ENCODE data around the gene CALCOCO1. TPM values are rescaled to one million over a fixed set of nuclear protein-coding genes. Genes with fewer than 3 reads are reported as not detected.

Gene CALCOCO1
- total and polyA plus RNA-seq, 2 of the 13 experiments (the other 11 are each of a cell fraction or from before 2014, with no cell fraction given) = 7.7 to 47.7 TPM

GRCh38 chr12:53754633-53755264, 27.5 kb upstream of the CALCOCO1 start:
- FAIRE-seq (no peak), ATAC-seq (no peak), DNase-seq (ENCODE audit: low spot score) (no peak)
- H3K36me3 ChIP-seq (replicated peaks in 1 of 2; ENCODE audit: control insufficient read depth in 1 of 2, insufficient read depth in 2 of 2, low read length in 2 of 2) = no peaks in the 10 kb centered on the region
- no peak overlapping the region for H3K4me2 ChIP-seq (ENCODE audit: low read depth, low read length)
- H4K20me1 ChIP-seq (ENCODE audit: insufficient read depth, low read length) = no peaks in the 10 kb centered on the region
- ChIA-PET CTCF (ENCODE audit: low intra/inter-chr PET ratio, low total read pairs) (no interaction called here), POLR2A (no interaction called here)
- H3K4me1 ChIP-seq (ENCODE audit: insufficient read depth, low read length) = peaks cover 23% of the 10 kb centered on the region
- no peak overlapping the region for H3K27ac ChIP-seq (ENCODE audit: extremely low read length, insufficient read depth, low read length)
- peaks cover 4 to 93% of the 10 kb centered on the region in 2 experiments; a peak in 4 of 5 replicates for H3K27me3 ChIP-seq (ENCODE audit: control insufficient read depth in 1 of 2, insufficient read depth in 2 of 2, low read length in 2 of 2)
- in situ Hi-C loops (cut with HindIII; ENCODE audit: extremely low pct_ligation_motif_present, low pct_unique_long_range_greater_than_20kb) = loop anchor here (10.0 kb wide), 1 partner anchor 460 kb away; no protein-coding TSS in a partner anchor
- H2AFZ ChIP-seq (ENCODE audit: low read length) = no peak overlapping the region
- no peaks in the 10 kb centered on the region for H3K9me3 ChIP-seq (ENCODE audit: low read length)
- no TSS peak for BruUV-seq (replicated peaks)
- H3K79me2 ChIP-seq (ENCODE audit: insufficient read depth, low read length) = no peaks in the 10 kb centered on the region
- 3% methylated on average over 4 of the region's 4 CpGs for WGBS (ENCODE audit: low lambda C conversion rate)
- intact Hi-C loops (cut with micrococcal nuclease; ENCODE audit: unreplicated experiment) = no loop called here
- no peak overlapping the region for H3K9ac ChIP-seq (ENCODE audit: insufficient read depth, low read depth, low read length)
- no peak overlapping the region for H3K4me3 ChIP-seq (replicated peaks in 1 of 3; ENCODE audit: insufficient read depth in 1 of 3, low read depth in 2 of 3, low read length in 3 of 3)
- TF ChIP-seq, protein P1, sequence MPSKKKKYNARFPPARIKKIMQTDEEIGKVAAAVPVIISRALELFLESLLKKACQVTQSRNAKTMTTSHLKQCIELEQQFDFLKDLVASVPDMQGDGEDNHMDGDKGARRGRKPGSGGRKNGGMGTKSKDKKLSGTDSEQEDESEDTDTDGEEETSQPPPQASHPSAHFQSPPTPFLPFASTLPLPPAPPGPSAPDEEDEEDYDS (CRISPR knock-in tag; IDR thresholded peaks at IDR 0.05) = no peak
- TF ChIP-seq ZNF83 (CRISPR knock-in tag; IDR thresholded peaks at IDR 0.05; ENCODE audit: borderline replicate concordance) = no peak
- no peak for TF ChIP-seq ZNF879 (CRISPR knock-in tag; IDR thresholded peaks at IDR 0.05)
- no peak for TF ChIP-seq CHCHD3 (CRISPR knock-in tag; IDR thresholded peaks at IDR 0.05)
- TF ChIP-seq ZNF224 (CRISPR knock-in tag; IDR thresholded peaks at IDR 0.05) = no peak
- TF ChIP-seq AGO2 (optimal IDR thresholded peaks at IDR 0.05; ENCODE audit: low read depth, low read length) = no peak
- no peak for TF ChIP-seq ZNF263 (CRISPR knock-in tag; IDR thresholded peaks at IDR 0.05)
- TF ChIP-seq ZNF354B (CRISPR knock-in tag; IDR thresholded peaks at IDR 0.05) = no peak
- TF ChIP-seq EP300 (IDR thresholded peaks at IDR 0.05; ENCODE audit: low read depth in 2 of 2, low read length in 2 of 2) = no peak
- TF ChIP-seq EP300 (CRISPR knock-in tag; IDR thresholded peaks at IDR 0.05; ENCODE audit: borderline replicate concordance) = no peak
- no peak for TF ChIP-seq HES4 (CRISPR knock-in tag; IDR thresholded peaks at IDR 0.05; ENCODE audit: borderline replicate concordance)
- TF ChIP-seq JUNB (CRISPR knock-in tag; IDR thresholded peaks at IDR 0.05; ENCODE audit: borderline replicate concordance) = no peak
- TF ChIP-seq, protein P2, sequence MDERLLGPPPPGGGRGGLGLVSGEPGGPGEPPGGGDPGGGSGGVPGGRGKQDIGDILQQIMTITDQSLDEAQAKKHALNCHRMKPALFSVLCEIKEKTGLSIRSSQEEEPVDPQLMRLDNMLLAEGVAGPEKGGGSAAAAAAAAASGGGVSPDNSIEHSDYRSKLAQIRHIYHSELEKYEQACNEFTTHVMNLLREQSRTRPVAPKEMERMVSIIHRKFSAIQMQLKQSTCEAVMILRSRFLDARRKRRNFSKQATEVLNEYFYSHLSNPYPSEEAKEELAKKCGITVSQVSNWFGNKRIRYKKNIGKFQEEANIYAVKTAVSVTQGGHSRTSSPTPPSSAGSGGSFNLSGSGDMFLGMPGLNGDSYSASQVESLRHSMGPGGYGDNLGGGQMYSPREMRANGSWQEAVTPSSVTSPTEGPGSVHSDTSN (CRISPR knock-in tag; IDR thresholded peaks at IDR 0.05) = no peak
- no peak for TF ChIP-seq MXD1 (CRISPR knock-in tag; IDR thresholded peaks at IDR 0.05)
- no peak for TF ChIP-seq ZNF687 (CRISPR knock-in tag; IDR thresholded peaks at IDR 0.05)
- TF ChIP-seq HNRNPK (IDR thresholded peaks at IDR 0.05; ENCODE audit: low read depth, low read length, poor library complexity, severe bottlenecking) = no peak
- TF ChIP-seq SP140L (CRISPR knock-in tag; IDR thresholded peaks at IDR 0.05; ENCODE audit: borderline replicate concordance) = no peak
- TF ChIP-seq HOXA7 (CRISPR knock-in tag; IDR thresholded peaks at IDR 0.05) = no peak

All from HepG2 (cell line).